Measurements from ENCODE around the gene MEIS2.
"Not testable (repeated sequence)": the region's sequence is repeated elsewhere in the genome, so short reads cannot be mapped to it uniquely, and the experiment has no call there.

The MEIS2 gene

DNA sequence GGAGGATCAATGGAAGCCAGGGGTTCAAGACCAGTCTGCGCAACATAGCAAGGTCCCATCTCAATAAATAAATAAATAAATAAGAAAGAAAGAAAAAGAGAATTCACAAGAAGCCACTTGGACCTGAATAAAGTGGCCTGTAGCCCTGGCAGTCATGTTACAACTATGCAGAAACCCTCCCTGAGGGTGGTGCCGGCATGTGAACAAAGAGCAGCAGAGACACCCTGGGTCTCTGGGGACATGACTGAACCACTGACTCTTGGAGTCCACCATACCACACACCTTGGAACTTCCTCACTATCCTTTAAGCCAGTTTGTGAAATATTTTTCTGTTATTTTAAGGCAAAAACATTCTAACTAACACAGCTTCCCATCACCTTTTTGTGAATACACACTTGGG is 93.0 kb downstream of the MEIS2 start:
- DNase-seq, result peak; percentile 25

DNA sequence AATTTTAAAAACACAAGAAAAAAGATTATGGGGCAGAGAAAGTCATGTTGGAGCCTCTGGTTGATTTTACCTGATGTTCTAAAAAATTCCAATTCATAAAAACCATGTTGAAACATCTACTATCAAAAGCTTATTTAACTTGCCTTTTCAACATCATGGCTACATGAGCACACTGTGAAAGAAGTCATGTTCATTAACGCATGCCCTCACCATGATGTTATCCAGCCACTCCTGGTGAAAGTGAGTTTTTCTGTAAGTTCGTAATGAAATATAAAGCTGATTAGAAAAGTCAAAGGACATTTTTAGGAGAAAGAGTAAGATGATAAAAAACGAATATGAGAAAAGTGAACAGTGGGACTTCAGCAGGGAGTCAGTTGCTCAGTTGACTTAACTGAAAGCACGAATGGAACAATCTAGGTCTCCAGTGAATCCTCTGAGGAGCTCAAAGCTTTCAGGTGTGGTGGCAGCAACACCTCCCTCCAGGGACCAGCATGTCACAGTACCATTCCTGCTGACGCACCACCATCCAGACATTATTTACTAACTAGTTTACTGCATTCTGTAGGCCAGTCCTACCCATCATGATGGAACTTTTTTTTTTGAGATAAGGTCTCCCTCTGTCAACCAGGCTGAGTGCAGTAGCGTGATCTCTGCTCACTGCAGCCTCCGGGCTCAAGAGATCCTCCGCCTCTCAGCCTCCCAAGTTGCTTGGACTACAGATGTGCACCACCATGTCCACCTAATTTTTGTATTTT is 95.2 kb downstream of the MEIS2 start:
- no peak for DNase-seq

DNA sequence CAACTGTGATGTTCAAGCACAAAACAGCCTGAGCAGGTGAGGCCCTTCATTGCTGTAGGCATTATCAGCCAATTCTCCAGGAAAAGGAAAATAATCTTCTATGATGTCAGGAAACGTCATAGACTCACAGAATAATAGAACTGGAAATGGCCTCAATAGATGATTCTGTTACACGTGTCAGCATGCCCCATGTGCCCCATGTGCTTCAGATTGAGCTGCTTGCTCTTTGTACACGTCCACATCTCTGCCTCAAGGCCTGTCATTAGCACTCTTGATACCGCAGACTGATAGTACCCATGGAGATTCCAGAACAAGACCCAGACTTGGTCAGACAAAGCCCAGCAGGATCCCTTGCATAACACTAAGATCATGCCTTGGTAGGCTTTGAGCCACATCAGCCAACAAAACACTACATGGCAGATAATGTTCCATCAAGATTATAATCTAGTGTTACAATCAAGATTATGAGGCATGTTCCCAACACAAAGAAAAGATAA is 95.9 kb downstream of the MEIS2 start:
- DNase-seq, result no peak

DNA sequence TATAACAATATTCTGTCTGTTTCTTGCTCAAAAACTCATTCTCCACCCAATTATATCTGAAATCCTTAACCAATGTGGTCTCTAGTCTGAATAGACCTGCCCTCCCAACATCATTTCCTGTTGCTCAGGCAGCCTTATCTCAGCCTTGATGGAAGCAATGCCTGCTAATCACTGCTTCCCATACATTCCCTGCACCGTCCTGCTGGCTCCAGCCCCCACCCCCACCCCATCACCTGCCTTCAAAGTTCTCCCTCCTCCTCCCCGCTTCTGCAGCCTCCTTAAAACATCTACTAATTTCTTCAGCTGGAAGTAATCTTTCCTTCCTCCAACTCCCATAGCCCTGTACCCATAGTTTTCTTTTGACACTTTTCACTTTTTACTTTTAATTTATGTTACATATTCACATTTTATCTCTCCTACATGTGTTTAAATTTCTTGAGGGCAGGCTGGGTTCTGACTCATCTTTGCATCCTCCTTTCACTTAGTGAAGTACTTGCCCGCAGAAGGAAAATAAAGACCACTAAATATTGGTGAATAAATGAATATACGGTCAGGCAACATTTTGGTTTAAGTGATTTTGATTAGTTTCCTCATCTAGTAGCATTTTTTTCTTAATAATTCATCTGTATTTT is 98.2 kb downstream of the MEIS2 start:
- DNase-seq, result no peak

DNA sequence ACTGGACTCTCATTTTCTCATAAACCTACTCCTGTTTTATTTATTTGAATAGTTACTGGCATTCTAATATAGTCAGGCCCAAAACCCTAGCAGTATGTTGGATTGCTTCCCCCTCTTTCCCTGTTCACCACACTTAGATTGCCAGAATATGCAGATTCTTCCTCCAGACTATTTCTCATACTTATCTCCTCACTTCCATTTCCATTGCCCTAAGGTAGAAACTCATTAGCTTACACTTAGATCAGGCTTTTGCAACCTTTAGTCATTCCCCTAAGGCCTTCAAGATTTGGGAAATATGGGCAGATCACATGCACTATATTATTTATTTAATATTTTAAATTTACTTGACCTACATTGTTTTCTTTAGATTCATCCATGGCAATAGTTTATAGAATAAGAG is 98.9 kb downstream of the MEIS2 start:
- DNase-seq, result no peak

DNA sequence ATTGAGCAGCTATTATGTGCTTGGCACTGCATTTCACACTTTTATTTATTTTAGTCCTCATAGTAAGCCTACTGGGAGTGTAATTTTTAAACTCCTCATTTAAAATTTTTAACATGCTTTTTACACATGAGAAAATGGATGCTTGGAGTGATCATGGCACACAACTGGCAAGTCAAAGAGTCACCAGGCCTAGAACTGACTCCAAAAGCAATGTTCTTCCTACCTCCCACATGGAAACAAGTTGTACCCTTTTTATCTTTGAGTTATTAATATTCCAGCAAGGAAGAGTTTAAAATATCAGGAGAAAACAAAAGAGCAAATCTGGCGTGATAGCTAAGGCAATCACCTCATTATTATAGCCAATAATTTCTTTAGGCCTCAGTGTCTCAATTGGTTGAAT is 100.6 kb downstream of the MEIS2 start:
- no peak for DNase-seq

DNA sequence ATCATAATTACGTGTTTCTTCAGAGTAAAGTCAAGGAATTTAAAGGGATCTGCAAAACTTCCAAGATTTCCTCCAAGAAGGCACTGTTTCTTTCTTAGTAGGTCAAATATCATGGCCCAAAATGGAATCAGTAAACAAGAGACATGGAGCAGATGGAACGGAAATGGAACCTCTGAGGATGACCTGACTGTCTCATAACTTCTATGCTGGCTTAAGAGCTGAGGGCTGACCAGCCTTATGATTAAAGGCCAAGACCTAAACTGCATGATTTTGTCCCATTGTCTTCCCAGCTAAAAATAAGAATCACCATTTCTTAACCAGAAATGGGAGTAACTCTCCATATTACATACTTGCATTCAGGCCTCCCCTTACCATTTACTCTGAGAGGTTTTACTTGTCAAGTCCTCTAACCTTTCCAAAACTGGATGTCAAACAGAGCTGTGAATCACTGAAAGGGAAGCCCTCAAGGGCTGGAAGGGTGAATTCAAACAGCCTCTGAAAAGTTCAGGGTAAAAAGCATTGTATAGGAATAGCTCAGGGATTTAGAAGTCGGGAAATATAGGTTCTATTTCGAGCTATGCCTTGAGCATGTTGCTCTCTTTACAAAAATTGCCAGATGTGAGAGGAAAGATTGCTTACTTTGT is 103.7 kb downstream of the MEIS2 start:
- DNase-seq, result no peak

DNA sequence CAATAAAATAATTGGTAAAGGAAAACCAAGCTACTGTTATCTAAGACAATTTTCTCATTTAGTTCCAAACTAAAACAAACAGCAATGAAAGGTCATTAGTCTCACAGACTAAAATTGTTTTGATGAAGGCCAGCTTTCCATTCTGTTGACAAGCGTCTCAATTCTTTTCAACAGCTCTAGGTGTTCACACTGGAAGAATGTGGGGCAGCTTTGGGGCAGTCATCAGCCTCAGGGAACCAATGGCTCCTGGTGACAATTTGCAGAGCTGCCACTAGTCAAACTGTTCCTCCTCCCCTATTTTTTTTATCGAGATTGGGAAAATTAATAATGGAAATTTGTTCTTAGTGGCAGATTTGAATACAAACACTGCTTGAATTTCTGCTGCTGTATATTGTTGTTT is 104.2 kb downstream of the MEIS2 start:
- DNase-seq, result no peak

DNA sequence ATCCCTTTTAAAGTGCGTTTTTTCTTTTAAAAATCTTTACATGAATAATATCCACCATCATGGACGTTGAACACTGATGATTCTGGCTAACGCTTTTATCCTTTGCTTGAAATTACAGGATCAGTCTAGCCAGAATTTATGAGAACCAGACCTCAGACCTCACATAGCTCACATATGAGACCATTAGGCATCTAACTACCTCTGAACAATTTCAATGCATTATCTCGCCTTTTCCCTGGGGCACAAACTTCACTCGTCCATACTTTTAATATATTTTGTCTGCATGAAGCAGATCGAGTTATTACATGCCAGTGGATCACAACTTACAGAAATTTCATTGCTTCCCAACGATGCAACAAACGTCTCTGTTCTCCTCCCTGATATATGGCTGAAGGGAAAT is 105.6 kb downstream of the MEIS2 start:
- DNase-seq, result peak; percentile 12

DNA sequence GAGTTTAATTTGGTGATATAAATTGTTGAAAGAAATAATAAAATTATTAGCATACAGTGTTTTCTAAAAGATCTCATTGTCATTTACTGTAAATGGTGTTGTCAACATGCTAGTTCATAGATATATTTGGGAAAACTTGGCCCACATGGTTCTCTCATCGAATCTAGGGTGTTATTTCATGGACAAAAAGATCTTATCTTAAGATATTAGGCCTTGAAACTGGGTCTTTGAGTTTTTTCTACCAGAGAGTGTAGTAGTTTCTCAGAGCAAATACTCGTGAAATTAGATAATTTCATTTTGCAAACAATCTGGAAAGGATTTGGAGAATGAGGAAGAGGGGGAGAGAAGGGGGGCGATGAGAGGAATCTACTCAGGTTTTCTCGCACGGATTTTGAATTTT is 107.9 kb downstream of the MEIS2 start:
- DNase-seq, result no peak

DNA sequence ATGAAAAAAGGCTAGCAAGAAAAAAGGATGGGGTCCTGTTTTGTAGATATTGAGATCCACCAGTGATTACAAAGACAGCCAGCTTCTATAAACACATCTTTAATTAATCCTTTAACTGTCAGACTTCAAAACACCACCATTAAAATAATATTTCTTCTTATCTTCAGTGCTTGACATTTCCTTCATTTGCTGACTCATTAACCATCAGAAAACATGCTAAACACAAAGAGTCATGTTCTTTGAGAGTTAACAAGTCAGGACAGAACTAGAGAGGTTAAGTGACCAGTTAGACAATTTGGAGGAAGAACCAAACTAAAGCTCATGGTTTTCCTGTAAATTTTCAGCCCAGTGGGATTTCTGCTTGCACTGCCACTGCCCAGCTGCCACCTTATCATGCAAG is 111.4 kb downstream of the MEIS2 start:
- DNase-seq, result no peak

DNA sequence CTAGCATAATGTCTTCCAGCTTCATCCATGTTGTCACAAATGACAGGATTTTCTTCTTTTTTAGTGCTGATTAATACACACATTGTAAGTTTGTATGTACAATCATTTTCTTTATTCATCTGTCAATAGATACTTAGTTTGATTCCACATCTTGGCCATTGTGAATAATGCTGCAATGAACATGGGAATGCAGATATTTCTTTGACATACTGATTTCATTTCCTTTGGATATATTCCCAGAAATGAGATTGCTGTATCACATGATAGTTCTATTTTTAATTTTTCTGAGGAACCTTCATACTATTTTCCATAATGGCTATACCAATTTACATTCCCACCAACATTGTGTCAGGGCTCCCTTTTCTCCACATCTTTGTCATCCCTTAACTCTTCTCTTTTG is 117.9 kb downstream of the MEIS2 start:
- DNase-seq, result peak; percentile 31

DNA sequence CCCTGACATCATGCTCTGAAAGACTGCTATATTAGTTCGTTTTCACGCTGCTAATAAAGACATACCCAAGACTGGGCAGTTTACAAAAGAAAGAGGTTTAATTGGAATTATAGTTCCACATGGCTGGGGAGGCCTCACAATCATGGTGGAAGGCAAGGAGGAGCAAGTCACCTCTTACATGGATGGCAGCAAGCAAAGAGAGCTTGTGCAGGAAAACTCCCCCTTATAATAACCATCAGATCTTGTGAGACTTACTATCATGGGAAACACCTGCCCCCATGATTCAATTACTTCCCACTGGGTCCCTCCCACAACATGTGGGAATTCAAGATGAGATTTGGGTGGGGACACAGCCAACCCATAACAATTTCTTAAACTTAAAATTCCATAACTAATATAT is 120.1 kb downstream of the MEIS2 start:
- not testable (repeated sequence) for DNase-seq

DNA sequence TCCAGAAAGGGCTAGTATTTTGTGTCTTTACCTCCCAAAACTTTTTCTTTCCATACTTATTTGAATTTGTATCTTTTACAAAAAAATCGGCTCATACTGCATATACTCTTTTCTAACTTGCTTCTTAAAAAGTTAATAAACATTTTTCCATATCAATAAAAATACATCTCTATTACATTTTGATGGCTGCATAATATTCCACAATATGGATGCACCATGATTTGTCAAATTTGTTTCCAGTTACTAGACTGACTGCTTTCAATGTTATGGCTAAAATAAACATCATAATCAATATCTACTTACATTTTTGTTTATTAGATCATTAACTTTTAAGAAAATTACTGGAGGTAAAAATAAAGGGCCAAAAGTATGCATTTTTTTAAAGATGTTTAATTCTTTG is 121.7 kb downstream of the MEIS2 start:
- DNase-seq, result no peak

DNA sequence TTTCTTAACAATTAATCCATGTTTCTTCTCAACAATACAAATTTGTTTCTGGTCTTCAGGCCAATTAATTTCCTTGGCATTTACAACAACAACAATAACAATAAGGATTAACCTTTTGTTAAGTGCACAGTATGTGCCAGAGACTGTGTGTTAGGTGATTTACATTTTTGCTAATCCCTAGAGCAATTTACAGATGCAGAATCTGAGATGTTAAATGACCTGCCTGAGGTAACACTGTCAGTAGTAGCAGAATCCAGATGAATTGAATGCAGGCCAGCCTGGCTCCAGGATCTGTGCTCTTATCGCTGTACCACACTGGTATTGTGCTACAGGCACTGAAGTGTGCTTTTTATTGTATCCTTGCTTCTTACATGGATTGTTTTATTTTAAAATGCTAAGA is 122.2 kb downstream of the MEIS2 start:
- no peak for DNase-seq

DNA sequence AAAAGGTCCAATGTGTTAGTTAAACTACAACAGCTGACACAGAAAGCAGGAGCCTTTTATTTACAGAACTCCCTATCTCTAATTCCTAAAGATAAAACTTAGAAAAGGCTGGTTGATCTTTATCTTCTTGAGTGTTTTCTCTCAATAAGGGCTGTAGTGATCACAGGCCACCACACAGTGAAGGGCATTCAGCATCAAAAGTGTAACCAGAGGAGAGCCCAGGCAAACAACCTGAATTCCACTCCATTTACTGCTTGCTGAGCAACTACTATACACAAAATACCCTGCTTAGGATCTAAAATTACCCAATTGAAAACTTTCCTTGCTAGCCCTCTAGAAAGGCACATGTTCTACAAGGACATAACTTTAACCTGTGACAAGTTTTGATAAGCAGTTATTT is 122.7 kb downstream of the MEIS2 start:
- DNase-seq, result no peak

DNA sequence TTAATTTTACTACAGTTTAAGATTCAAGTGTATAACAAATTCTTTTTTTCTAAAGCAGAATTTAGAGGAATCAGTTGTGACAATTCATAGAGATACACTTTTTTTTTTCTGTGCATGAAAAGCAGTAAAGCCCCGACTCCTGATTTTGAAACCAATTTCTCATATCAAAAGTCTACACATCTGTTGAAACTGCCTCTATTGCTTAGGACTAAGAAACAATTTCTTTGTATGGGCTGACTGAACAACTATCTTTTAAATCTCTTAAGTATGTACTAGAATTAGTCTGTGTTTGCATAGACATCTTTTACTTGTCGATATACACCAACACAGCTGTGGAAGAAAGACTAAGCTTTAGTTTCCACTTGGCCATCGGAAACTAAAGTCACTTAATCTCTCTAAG is 127.6 kb downstream of the MEIS2 start:
- no peak for DNase-seq

DNA sequence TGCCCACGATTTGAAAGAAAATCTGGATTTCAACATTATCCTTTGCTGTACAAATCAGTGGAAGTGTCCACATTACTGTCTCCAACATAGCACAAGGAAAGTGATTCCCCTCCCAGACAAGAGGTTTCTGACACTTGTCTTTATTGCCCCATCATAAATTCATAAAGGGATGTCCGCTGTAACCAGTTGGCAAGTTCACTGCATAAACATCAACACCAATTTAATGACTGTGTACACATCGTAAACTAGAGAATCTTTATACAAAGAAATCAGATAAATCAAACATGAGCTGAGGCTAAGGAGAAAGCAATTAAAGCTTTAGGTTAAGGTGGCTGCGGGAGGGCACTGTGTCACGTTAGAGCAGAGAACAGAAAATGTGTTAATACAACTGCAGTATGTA is 129.8 kb downstream of the MEIS2 start:
- no peak for DNase-seq

DNA sequence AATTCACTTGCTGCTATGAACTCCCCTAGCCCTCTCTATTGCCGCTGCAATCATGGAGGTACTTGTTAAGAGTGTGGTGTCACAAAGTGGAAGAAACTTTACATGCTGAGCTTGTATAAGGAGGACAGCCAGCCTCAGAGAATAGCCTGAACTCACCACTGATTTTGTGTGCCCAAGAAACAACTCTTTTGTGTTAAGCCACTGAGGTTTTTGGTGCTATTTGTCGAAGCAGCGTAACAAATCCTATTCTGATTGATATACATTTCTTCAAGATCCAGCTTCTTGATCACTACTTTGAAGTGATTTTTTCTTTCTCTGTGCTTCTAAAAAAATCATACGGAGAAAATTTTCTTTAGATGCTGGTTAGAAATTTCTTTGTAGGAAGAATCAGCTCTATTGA is 132.4 kb downstream of the MEIS2 start:
- no peak for DNase-seq

DNA sequence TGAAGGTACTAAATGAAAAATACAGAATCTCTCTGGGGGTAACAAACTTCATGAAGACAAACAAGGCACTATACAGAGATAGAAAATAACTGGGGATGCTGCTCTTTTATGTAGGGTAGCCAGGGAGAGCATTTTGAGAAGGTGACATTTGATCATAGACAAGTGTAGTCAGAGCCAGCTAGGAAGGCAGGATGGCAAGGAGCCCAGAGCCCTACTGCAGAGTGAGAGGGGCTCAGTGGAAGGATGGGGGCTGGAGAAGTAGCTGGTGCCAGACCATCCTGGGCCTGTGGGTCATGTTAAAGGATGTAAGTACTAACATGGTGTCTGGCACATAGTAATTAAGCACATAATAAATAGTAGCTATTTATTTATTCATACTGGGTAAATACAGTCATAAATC is 133.6 kb downstream of the MEIS2 start:
- DNase-seq, result no peak

DNA sequence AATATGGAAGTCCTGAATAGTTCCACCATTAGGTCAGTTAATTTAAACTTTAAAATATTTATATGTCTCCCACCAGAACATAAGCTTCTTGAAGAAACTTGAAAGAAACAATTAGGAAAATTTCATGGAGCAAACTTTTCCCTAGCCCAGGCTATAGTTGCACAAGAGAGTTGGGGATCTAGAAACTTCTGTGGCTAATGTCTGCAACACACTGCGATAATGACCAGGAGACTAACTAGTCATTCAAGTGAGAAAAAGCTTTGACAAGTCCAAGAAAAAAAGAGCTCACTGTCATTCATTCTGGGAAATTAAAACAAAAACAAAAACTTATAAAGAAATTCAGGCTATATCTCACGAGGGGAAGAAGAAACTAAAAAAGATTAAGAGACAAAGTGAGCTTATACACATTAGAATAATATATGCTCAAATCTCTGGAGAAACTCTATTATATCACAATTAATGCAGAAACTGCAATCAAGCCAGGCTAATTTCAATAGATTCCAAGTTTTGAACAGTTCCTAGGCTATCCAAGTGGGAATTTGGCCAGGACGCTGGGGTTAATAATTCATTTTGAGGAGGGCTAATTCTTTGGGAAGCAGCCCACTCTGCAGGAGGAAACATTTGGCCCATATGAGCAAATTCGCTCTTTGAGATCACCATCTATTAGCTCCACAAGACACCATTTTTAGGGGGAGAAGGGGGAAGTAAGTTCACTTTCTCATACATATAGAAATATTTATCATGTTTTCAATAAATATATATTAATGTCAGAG is 134.6 kb downstream of the MEIS2 start:
- peak; percentile 40 for DNase-seq

DNA sequence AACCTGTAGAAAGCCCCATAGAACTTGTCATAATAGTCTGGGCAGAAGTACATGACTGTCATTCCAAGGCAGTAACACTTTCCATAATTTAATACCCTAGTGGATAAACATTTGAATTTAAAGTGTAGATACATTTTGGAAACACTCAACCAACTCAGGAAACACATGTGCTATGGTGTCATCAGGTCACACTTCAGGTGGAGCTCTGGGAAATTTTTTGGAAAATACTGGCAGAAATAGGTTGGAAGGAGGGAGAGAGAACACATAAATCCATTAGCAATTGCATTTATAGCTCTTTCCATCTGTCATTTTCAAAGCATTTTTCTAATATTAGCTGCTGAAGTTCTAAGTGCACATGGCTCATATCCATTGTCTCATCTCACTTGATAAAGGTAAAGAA is 135.7 kb downstream of the MEIS2 start:
- no peak for DNase-seq

DNA sequence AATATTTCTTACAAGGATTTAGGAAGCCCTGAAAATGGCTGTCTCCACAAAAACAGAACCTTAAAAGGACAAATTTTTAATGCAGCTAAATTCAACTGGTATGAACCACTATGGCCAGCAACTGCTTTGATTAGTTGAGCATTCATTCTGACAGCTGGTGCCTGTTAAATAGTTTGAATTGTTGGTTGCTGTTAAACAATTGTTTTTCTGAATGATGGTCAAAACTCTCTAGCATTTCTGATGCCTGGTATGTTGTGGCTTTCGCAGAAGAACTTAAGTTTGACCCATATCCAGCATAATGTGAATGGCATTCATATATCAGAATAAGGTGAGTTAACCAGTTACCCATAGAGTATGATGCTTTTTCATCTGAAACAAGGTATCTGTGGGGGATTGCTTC is 138.4 kb downstream of the MEIS2 start:
- peak; percentile 77 for DNase-seq

DNA sequence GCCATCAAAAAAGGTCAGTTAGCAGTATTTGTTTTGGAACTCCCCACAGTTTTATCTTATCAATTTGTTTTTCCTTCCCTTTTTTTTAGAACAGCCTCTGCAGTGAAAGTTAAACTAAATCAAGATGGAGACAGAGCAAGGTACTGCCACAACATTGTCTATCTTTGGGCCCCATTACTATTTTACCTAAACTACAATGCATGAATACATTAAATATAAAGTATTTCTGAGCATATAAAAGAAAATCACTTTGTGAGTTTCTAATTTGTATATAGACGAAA is 139.5 kb downstream of the MEIS2 start:
- no peak for DNase-seq
